Prostate gland (tissue), 2 donors: ENCODE data around the gene NMNAT3.

Experiments
- POLR2A ChIP-seq: fragments of 450-650 bp; IDR thresholded peaks from one replicate; pipeline ENCODE4 v1.6.1; 2016; ENCODE audit warnings: antibody characterized with exemption, mild to moderate bottlenecking
- POLR2AphosphoS5 ChIP-seq: sonication (generic); formaldehyde crosslinking; IDR thresholded peaks from one replicate; pipeline ENCODE4 v1.6.1; 2017; ENCODE audit warnings: antibody characterized with exemption
- TF ChIP-seq, protein P1 (sequence below), 4 experiments: fragments of 200-600 bp in 2 of 4; fragments of 450-650 bp in 2 of 4; sonication (generic) in 2 of 4; IDR thresholded peaks; 1 replicate in 3 of 4; 2 replicates in 1 of 4; pipeline ENCODE4 v1.5.1; 2016 to 2019; ENCODE audit warnings: antibody characterized with exemption in 4 of 4, mild to moderate bottlenecking in 2 of 4, moderate library complexity in 2 of 4

DNA sequence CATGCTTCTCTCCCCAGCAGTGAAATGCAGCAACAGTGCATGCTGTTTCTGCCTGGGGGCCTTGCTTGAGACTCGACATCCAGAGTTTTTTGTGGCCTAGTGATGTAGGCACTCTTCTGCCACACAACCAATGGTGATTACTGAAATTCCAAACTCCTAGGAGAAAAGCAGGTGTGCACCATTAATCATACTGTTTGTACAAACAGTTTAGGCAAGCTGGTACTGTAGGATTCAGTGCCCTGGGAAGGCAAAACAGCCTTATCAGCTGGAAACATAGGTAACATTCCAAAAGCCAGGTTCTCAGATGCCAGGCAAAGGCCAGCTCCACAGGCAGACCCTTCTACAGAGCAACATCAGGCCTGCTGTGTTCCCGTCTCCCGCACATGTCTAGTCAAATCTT is 120.7 kb downstream of the NMNAT3 start:
- TF ChIP-seq, protein P1, sequence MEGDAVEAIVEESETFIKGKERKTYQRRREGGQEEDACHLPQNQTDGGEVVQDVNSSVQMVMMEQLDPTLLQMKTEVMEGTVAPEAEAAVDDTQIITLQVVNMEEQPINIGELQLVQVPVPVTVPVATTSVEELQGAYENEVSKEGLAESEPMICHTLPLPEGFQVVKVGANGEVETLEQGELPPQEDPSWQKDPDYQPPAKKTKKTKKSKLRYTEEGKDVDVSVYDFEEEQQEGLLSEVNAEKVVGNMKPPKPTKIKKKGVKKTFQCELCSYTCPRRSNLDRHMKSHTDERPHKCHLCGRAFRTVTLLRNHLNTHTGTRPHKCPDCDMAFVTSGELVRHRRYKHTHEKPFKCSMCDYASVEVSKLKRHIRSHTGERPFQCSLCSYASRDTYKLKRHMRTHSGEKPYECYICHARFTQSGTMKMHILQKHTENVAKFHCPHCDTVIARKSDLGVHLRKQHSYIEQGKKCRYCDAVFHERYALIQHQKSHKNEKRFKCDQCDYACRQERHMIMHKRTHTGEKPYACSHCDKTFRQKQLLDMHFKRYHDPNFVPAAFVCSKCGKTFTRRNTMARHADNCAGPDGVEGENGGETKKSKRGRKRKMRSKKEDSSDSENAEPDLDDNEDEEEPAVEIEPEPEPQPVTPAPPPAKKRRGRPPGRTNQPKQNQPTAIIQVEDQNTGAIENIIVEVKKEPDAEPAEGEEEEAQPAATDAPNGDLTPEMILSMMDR (IDR thresholded peaks at IDR 0.05) = no peak
- TF ChIP-seq POLR2A (no peak), POLR2AphosphoS5 (no peak)
